ENCODE data around the gene IRGM.
"Not testable (repeated sequence)": the region's sequence is repeated elsewhere in the genome, so short reads cannot be mapped to it uniquely, and the experiment has no call there.

The IRGM gene, protein sequence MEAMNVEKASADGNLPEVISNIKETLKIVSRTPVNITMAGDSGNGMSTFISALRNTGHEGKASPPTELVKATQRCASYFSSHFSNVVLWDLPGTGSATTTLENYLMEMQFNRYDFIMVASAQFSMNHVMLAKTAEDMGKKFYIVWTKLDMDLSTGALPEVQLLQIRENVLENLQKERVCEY

DNA sequence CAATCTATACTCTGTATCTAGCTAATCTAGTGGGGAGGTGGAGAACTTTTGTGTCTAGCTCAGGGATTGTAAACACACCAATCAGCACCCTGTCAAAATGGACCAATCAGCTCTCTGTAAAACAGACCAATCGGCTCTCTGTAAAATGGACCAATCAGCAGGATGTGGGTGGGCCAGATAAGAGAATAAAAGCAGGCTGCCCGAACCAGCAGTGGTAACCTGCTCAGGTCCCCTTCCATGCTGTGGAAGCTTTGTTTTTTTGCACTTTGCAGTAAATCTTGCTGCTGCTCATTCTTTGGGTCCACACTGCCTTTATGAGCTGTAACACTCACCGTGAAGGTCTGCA is at the start of gene IRGM:
Gene IRGM, plus strand, starts transcription at position 214 of the 346 bp plus-strand sequence. CDS start 1,603 bp downstream, outside the sequence.
- DNase-seq: not testable (repeated sequence)

DNA sequence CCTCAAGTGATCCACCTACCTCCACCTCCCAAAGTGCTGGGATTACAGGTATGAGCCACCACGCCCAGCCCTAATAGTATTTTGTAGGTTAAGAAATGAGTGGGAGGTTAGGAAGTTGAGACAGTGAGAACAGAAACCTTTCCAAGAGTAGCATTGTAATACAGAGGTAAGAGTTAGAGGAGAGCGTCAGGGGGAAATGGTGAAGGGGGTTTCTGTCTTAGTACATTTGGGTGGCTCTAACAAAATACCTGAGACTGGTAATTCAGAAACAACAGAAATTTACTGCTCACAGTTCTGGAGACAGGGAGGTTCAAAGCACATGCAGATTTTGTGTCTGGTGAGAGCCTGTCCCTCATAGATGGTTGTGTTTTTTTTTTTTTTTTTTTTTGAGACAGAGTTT is 48.9 kb upstream of the IRGM start:
- DNase-seq: no peak

- DNase-seq: peak; percentile 49
These were observed 45.0 kb upstream of the IRGM start for GRCh38 chr5:150801117-150801927.

- DNase-seq: no peak
These were observed 41.9 kb upstream of the IRGM start for GRCh38 chr5:150804388-150804787.

DNA sequence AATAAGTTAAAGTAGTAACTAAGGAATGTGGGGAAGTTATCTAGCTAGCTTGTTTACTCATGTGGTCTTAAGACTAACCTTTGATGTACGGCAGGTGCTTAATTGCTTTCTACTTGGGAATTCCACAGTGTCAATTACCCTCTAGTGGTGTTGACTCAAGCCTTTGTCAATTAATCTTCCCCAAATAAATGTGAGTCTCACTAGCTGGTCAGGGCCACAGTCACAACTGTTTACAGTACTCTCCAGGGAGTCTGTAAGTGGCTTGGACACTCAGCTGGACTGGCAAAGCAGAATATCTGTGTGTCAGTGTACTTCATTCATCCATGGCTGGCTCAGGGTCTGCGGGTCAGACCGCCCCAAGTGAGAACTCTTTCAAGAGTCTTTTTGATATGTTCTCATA is 37.0 kb upstream of the IRGM start:
- DNase-seq: no peak

GRCh38 chr5:150815010-150815409 is 31.3 kb upstream of the IRGM start:
- no peak for DNase-seq

DNA sequence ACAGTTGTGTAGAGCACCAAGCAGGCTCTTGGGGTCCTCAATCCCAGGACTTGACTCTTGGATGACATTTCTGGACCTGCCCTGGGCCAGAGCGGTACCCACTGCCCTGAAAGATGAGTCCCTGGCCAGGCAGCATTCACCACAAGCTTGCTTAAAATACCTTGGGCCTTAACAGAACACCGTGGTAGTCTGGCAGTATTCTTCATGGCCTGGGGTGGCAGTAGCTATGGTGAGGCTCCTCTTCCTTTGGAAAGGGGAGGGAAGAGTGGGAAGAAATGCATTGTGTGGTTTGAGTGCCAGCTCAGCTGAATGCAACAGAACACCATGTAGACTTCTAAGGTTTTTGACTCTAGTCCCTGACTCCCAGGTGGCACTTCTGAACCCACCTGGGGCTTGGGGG is 29.4 kb upstream of the IRGM start:
- DNase-seq: no peak

DNA sequence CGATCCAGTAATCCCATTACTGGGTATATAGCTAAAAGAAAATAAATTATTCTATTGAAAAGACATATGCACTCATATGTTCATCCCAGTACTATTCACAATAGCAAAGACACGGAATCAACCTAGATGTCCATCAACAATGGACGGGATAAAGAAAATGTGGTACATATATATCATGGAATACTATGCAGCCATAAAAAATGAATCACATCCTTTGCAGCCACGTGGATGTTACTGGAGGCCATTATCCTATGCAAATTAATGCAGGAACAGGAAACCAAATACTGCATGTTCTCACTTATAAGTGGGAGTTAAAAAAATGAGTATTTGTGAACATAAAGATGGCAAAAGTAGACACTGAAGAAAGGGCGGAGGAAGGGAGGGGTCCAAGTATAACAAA is 16.6 kb upstream of the IRGM start:
- DNase-seq: no peak

GRCh38 chr5:150831821-150832220 is 14.5 kb upstream of the IRGM start:
- DNase-seq: not testable (repeated sequence)

DNA sequence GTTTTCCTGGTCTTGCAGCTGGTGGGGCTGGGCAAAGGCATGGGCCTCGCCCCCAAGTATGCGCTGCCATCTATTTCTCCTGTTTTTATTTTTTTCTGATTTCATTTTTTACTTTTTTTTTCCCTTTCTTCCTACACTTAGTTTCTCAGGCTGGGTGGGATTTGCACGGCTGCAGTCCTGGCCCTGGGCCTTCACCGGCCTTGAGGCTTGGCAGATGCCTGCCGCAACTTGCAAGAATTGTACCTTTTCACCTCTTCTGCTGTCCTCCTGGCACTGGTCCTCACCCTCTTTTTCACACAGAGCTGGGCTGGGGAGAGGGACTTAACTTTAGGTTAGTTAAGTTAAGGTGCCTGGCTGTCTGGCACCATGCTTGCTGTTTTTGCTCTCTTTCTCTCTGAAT is 10.3 kb upstream of the IRGM start:
- no peak for DNase-seq

DNA sequence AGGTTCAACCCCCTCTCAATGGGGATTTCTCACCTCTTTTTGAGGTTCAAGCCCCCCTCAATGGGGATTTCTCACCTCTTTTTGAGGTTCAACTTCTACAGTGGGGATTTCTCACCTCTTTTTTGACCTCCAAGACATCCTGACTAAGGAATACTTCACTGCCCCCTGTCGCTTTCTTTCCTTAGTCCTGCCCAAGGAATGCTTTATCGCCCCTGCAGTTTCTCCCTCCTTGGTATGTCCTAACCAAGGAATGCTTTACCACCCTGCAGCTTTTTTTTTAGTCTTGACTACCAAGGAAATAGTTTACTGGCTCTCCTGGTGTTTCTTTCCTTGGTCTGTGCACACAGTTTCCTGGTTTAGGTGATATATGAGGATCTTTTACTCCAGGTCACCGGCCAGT is 9.6 kb upstream of the IRGM start:
- DNase-seq: no peak

GRCh38 chr5:150845185-150845859 is 999 bp upstream of the IRGM start:
- DNase-seq: not testable (repeated sequence)

- peak; percentile 63 for DNase-seq
These were observed 473 bp downstream of the IRGM start for GRCh38 chr5:150846654-150847333.

DNA sequence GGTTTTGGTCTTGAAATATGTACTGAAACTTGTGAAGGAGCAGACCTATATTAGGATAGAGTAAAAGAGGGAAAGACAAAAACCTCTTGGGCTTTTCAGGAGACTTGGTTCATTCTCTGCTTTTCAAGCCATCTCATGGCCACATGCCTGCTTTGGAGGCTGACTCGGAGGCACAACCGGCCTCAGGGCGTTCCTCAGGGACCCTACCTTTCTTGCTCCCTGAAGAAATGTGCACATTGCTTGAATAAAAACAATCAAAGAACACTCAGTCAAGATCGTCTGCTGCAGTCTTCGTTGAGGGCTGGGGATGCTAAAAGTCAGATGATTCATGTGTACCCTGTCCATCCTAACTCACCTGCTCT is 994 bp downstream of the IRGM start:
- no peak for DNase-seq

GRCh38 chr5:150848271-150848670 is 1.9 kb downstream of the IRGM start:
- DNase-seq: no peak

DNA sequence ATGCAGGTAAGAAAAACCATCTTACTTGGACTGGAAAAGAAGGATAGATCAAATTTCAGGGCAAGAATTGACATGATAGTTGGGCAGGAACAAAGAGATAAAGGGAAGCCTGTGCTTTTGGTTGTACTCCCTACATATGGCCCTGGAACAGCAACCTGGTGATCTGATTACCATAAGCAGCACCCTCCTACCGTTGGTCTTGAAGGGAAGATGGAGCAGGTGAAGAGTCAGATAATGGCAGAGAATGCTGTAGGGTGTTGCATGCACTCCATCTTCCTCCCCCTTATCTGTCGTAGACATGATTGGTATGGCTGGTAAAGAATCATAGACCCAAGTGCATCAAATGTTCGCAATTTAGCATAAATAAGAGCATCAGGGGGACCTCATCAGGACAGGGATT is 4.7 kb downstream of the IRGM start:
- no peak for DNase-seq

GRCh38 chr5:150853561-150853960 is 7.2 kb downstream of the IRGM start:
- DNase-seq: no peak

DNA sequence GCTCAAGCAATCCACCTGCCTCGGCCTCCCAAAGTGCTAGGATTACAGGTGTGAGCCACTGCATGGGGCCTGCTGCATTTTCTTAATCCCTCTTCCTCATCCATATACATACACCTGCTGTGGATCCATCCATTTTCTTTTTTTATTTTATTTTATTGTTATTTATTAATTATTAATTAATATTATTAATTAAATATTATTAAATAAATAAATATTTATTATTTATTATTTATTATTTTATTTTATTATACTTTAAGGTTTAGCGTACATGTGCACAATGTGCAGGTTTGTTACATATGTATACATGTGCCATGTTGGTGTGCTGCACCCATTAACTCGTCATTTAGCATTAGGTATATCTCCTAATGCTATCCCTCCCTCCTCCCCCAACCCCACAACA is 10.4 kb downstream of the IRGM start:
- DNase-seq: not testable (repeated sequence)

DNA sequence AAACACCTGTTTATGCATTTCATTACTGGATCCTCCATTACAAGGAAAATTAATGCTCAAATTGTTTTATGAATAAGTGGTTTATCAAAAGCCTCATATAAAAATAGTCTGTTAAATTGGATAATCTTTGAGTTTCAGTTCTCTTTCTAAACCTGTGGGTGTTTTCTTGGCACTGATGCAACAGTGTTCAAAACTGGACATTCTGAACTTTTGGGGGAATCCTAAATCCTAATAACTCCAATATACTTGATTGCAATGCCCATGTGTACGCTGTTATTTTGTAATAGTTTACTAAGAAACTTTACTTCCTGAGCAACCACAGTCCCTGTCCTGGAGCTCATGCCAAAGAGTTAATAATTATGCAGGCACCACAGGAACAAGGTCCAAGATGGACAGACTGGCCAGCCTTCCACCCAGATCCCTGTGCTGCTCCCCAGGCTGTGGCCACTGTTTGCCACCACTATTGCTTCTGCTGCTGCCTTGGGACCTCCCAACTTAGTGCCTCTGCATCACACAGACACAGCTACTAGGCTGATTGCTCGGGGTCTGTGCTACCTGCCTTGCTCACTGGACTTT is 14.0 kb downstream of the IRGM start:
- DNase-seq: no peak

- no peak for DNase-seq
These were observed 15.7 kb downstream of the IRGM start for GRCh38 chr5:150862070-150862469.

- no peak for DNase-seq
These were observed 33.0 kb downstream of the IRGM start for GRCh38 chr5:150879358-150879757.

GRCh38 chr5:150895431-150896428 is 49.4 kb downstream of the IRGM start:
- DNase-seq: no peak
